B cell (primary cell): Measurements from ENCODE around the gene ARNT2. TPM values are rescaled to one million over a fixed set of nuclear protein-coding genes. Genes with fewer than 3 reads are reported as not detected.

Experiments
- ATAC-seq: fragments of 200-7000 bp; cut with Tn5 transposase; one replicate; pipeline ENCODE4 v1.10.0; 2021; ENCODE audit warnings: low read depth, mild to moderate bottlenecking, moderate number of reproducible peaks, moderate library complexity
- CTCF ChIA-PET: fragments of 350-600 bp; sonication (Branson Sonifier 250); formaldehyde crosslinking; loops from one replicate; lab custom pipeline; 2021; ENCODE audit warnings: antibody characterized with exemption, inconsistent platforms; lab: Charles Lee
- POLR2A ChIA-PET: fragments of 350-600 bp; sonication (Branson Sonifier 250); formaldehyde crosslinking; loops from one replicate; lab custom pipeline; 2021; ENCODE audit warnings: antibody characterized with exemption; lab: Charles Lee
- DNase-seq: peaks from one replicate; pipeline ENCODE4 v3.0.0; 2013
- H2AFZ ChIP-seq: 2 replicates; pipeline ENCODE4 v1.6.1; 2012; ENCODE audit warnings: mild to moderate bottlenecking, low read depth, low read length; ENCODE audit not compliant: insufficient read depth, poor library complexity, severe bottlenecking
- H3K27ac ChIP-seq, 2 donors: 1 replicate in 1 of 2; 2 replicates in 1 of 2; pipeline ENCODE4 v1.5.1; 2012 to 2013; ENCODE audit warnings: low read length in 2 of 2, mild to moderate bottlenecking in 2 of 2, moderate library complexity in 1 of 2
- H3K27me3 ChIP-seq, 4 experiments: fragments of 200-600 bp in 1 of 4; sonication (generic) in 1 of 4; replicated peaks in 1 of 4; 1 replicate in 2 of 4; 2 replicates in 2 of 4; pipeline versions ENCODE4 v1.6.1 to v1.7.0; 2013 to 2016; ENCODE audit warnings: low read length in 3 of 4, mild to moderate bottlenecking in 2 of 4, mixed read lengths in 1 of 4, moderate library complexity in 1 of 4; ENCODE audit not compliant: insufficient read depth in 4 of 4, control insufficient read depth in 3 of 4; ENCODE audit errors: control extremely low read depth in 1 of 4
- H3K36me3 ChIP-seq, 2 experiments: replicated peaks in 1 of 2; 1 replicate in 1 of 2; 2 replicates in 1 of 2; pipeline versions ENCODE4 v1.6.1 to v1.7.1; 2013; ENCODE audit warnings: low read length in 1 of 2; ENCODE audit not compliant: insufficient read depth in 2 of 2, control insufficient read depth in 1 of 2; ENCODE audit errors: control extremely low read depth in 1 of 2, extremely low read depth in 1 of 2
- H3K4me1 ChIP-seq, 2 donors: fragments of 200-600 bp in 1 of 2; sonication (generic) in 1 of 2; 1 replicate in 1 of 2; 2 replicates in 1 of 2; pipeline versions ENCODE4 v1.5.1 to v1.6.1; 2013 to 2017; ENCODE audit warnings: low read length in 2 of 2; ENCODE audit not compliant: control insufficient read depth in 2 of 2, insufficient read depth in 2 of 2
- H3K4me2 ChIP-seq: replicated peaks from 2 replicates; pipeline ENCODE3; 2012; ENCODE audit warnings: mild to moderate bottlenecking, low read depth, low read length; ENCODE audit not compliant: poor library complexity, severe bottlenecking
- H3K4me3 ChIP-seq, 5 experiments: fragments of 200-600 bp in 1 of 5; sonication (generic) in 1 of 5; 1 replicate in 3 of 5; 2 replicates in 2 of 5; pipeline versions ENCODE4 v1.5.1 to v1.7.0; 2011 to 2016; ENCODE audit warnings: low read length in 4 of 5, mild to moderate bottlenecking in 4 of 5, low read depth in 2 of 5, control low read depth in 1 of 5, moderate library complexity in 1 of 5; ENCODE audit not compliant: insufficient read depth in 1 of 5; ENCODE audit errors: control extremely low read depth in 1 of 5, extremely low read depth in 1 of 5
- H3K79me2 ChIP-seq: fragments of 200-600 bp; sonication (generic); one replicate; pipeline ENCODE4 v1.6.0; 2016; ENCODE audit warnings: low read length; ENCODE audit not compliant: control insufficient read depth, insufficient read depth
- H3K9ac ChIP-seq: fragments of 200-600 bp; sonication (generic); 2 replicates; pipeline ENCODE4 v1.6.1; 2017; ENCODE audit warnings: mild to moderate bottlenecking, low read length, moderate library complexity
- H3K9me3 ChIP-seq, 3 donors: one replicate each; pipeline versions ENCODE4 v1.6.1 to v1.7.1; 2013; ENCODE audit warnings: low read length in 2 of 3; ENCODE audit not compliant: control insufficient read depth in 2 of 3, insufficient read depth in 1 of 3; ENCODE audit errors: control extremely low read depth in 1 of 3
- H4K20me1 ChIP-seq: 2 replicates; pipeline ENCODE4 v1.6.0; 2012; ENCODE audit warnings: mild to moderate bottlenecking, low read length; ENCODE audit not compliant: insufficient read depth, control insufficient read depth, poor library complexity, severe bottlenecking
- H3K27ac Mint-ChIP-seq: one replicate; pipeline ENCODE4 v1.8.0; 2021; ENCODE audit warnings: mixed read lengths
- H3K27me3 Mint-ChIP-seq: one replicate; pipeline ENCODE4 v1.8.0; 2021; ENCODE audit warnings: mixed read lengths
- H3K4me1 Mint-ChIP-seq: one replicate; pipeline ENCODE4 v1.8.0; 2021; ENCODE audit warnings: mixed read lengths
- H3K4me3 Mint-ChIP-seq: one replicate; pipeline ENCODE4 v1.8.0; 2021; ENCODE audit warnings: mixed read lengths
- H3K9me3 Mint-ChIP-seq: one replicate; pipeline ENCODE4 v1.8.0; 2022; ENCODE audit warnings: mixed read lengths; ENCODE audit not compliant: insufficient read depth
- CTCF ChIP-seq: fragments of 200-600 bp; IDR thresholded peaks from one replicate; pipeline ENCODE4 v1.8.0; 2022; ENCODE audit warnings: antibody characterized with exemption, mild to moderate bottlenecking
- EZH2 ChIP-seq: IDR thresholded peaks from 2 replicates; pipeline ENCODE4 v1.6.1; 2012; ENCODE audit warnings: borderline replicate concordance, low read depth, mild to moderate bottlenecking, moderate library complexity, low read length; ENCODE audit not compliant: insufficient read depth, poor library complexity, severe bottlenecking
- WGBS: methylation state at CpG from one replicate; pipeline ENCODE4 v1.1.5; 2013; ENCODE audit warnings: missing lambda C conversion rate; ENCODE audit not compliant: insufficient coverage; 5-methylcytosine and 5-hydroxymethylcytosine counted together
- intact Hi-C: fragments of 100-400 bp; cut with micrococcal nuclease; formaldehyde crosslinking; loops from one replicate; pipeline ENCODE4 v1.10.0; 2022
- polyA plus RNA-seq: library from polyadenylated mRNA; depleted of rRNA; stranded (reverse); fragments of >200 nt; gene quantifications from 2 replicates; pipeline ENCODE4 v1.2.3, GENCODE V29; 2012
- total RNA-seq, 2 donors: library from RNA; stranded (reverse); fragments of 120-200 nt in 1 of 2; gene quantifications; 1 replicate in 1 of 2; 2 replicates in 1 of 2; pipeline versions ENCODE4 v1.2.3 to v1.2.4, GENCODE V29; 2013 to 2022

Gene ARNT2
- total and polyA plus RNA-seq, 2 donors (not counting 1 experiment from before 2014, with no cell fraction given) = not detected

- Histone ChIP-seq H3K4me2 (no peak overlapping the region), H3K9me3 (no peaks in the 10 kb centered on the region), H3K27ac (no peak overlapping the region), H2AFZ (no peak overlapping the region), H3K27me3 (no peaks in the 10 kb centered on the region), H3K9ac (no peak overlapping the region), H3K79me2 (no peaks in the 10 kb centered on the region), H3K4me3 (no peak overlapping the region), H3K36me3 (no peaks in the 10 kb centered on the region), H3K4me1 (no peaks in the 10 kb centered on the region), H4K20me1 (no peaks in the 10 kb centered on the region)
- TF ChIP-seq CTCF (no peak), EZH2 (no peak)
- Mint-ChIP-seq H3K4me1 (no peaks in the 10 kb centered on the region), H3K27ac (no peak overlapping the region), H3K27me3 (peaks cover 20% of the 10 kb centered on the region), H3K9me3 (no peaks in the 10 kb centered on the region), H3K4me3 (no peak overlapping the region)
- intact Hi-C loops = no loop called here
- ChIA-PET CTCF (no interaction called here), POLR2A (no interaction called here)
- ATAC-seq (no peak), DNase-seq (no peak)
- WGBS = 87% methylated on average over 4 of the region's 4 CpGs
These were observed 204.9 kb downstream of the ARNT2 start for GRCh38 chr15:80609091-80609490.

- intact Hi-C loops = no loop called here
- Mint-ChIP-seq H3K9me3 (no peaks in the 10 kb centered on the region), H3K4me3 (no peak overlapping the region), H3K27ac (no peak overlapping the region), H3K4me1 (no peaks in the 10 kb centered on the region), H3K27me3 (peaks cover 16% of the 10 kb centered on the region)
- H3K4me2 ChIP-seq = no peak overlapping the region
- no peak overlapping the region for H3K4me3 ChIP-seq
- ATAC-seq (no peak), DNase-seq (no peak)
- no peaks in the 10 kb centered on the region for H3K9me3 ChIP-seq
- H3K4me1 ChIP-seq = no peaks in the 10 kb centered on the region
- no peaks in the 10 kb centered on the region for H3K36me3 ChIP-seq
- CTCF ChIA-PET = no interaction called here
- WGBS = 35% methylated on average over 3 of the region's 4 CpGs
- H3K9ac ChIP-seq = no peak overlapping the region
- H3K79me2 ChIP-seq = no peaks in the 10 kb centered on the region
- no peaks in the 10 kb centered on the region for H4K20me1 ChIP-seq
- no peak overlapping the region for H3K27ac ChIP-seq
- H2AFZ ChIP-seq = no peak overlapping the region
- H3K27me3 ChIP-seq = no peaks in the 10 kb centered on the region
- TF ChIP-seq CTCF = no peak
- no peak for TF ChIP-seq EZH2
- POLR2A ChIA-PET = no interaction called here
These were observed 205.3 kb downstream of the ARNT2 start for GRCh38 chr15:80609512-80609946.
